Measurements from ENCODE around the gene GJE1.
"Not testable (repeated sequence)": the region's sequence is repeated elsewhere in the genome, so short reads cannot be mapped to it uniquely, and the experiment has no call there.

GJE1 gene, protein sequence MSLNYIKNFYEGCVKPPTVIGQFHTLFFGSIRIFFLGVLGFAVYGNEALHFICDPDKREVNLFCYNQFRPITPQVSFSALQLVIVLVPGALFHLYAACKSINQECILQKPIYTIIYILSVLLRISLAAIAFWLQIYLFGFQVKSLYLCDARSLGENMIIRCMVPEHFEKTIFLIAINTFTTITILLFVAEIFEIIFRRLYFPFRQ

DNA sequence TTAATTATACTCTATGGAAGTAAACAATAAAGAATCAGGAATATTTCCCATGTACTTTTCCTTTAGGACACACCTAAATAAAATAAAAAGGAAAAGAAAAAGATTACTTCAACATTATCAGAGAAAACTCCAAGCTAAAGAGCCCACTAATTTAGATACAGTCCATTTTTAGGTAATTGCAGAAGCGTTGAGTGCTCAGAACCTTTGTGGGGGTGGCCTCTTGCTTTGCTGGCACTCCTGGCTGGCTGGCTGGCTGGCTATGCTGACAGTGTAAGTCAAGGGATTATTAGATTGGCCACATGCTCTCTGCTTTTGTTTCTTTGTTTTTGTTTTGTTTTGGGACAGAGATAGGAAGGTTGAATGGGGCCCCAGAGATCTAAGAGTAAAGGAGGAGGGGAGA is at the start of gene GJE1:
Gene GJE1 (plus strand): TSS at position 301 of the 400 bp plus-strand sequence. CDS start 234 bp downstream, outside the sequence.
- no peak for DNase-seq

DNA sequence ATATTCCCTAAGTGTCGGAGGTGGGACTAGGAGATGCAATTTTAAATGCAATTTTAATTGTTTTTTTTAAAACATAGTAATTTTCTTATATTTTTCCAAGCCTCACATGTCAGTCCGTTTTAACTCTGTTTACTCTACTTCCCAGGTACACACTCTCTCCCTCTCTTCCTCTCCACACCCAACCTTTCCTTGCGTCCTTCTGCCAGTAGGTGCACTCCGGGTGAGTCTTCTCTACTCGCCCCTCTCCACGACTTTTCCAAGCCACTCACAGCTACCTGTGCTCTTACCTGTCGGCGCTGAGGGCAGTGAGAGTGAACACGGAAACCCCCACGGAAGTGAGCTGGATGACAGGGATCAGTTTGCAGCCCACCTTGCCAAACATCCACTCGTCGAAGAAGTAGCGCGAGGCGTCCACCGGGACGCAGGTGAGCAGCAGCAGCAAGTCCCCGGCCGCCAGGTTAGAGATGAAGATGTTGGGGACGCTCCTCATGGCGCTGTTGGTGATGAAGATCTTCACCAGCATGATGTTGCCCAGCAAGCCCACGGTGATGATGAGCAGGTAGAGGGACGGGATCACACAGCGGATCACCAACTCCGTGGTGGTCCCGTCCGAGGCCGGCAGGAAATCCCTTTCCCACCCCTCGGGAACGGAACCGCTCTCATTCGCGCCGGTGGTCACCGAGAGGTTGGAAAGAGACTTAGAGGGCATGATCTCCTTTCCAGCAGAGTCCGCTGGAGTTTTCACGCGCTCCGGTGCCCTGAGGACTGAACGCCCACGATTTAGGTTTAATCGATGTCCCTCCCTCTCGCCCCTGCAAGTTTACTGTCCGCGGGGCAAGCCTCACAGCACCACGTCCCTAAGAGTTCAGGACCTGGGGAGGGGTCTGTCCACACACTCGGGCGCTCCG is 44.5 kb upstream of the GJE1 start:
- no peak for DNase-seq

DNA sequence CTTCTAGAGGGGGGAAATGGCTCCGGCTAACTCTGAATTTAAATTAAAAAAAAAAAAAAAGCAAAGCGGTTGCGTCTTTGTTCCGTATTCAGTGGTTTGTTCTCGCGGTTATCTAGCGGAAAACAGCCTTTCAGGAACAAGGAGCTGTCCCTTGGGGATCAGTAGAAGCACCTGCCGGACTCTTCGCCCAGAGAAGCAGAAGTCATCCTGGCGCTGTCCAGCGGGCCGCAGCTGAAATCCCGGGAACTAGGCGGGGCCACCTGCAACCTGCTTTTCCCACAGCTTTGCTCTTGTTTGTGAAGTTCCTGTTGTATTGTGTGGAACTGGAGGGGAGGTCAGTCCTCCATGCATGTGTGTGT is 43.9 kb upstream of the GJE1 start:
- no peak for DNase-seq

DNA sequence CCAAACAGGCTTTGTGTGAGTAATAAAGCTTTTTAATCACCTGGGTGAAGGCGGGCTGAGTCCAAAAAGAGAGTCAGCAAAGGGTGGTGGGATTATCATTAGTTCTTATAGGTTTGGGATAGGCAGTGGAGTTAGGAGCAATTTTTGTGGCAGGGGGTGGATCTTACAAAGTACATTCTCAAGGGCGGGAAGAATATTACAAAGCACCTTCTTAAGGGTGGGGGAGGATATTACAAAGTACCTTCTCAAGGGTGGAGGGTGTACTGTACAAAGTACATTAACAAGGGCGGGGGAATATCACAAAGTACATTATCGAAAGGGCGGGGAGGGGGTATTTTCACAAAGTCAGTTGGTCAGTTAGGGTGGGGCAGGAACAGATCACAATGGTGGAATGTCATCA is 27.9 kb upstream of the GJE1 start:
- not testable (repeated sequence) for DNase-seq

DNA sequence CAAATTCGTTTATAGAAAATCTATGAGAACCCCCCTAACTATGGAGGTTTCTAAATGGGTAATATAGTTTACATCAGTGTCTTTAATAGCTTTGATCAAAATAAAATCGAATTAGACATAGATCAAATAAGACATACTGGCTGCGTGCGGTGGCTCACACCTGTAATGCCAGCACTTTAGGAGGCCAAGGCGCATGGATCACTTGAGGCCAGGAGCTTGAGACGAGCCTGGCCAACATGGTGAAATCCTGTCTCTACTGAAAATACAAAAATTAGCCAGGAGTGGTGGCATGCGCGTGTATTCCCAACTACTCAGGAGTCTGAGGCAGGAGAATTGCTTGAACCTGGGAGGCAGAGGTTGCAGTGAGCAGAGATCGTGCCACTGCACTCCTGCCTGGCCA is 21.9 kb upstream of the GJE1 start:
- not testable (repeated sequence) for DNase-seq

DNA sequence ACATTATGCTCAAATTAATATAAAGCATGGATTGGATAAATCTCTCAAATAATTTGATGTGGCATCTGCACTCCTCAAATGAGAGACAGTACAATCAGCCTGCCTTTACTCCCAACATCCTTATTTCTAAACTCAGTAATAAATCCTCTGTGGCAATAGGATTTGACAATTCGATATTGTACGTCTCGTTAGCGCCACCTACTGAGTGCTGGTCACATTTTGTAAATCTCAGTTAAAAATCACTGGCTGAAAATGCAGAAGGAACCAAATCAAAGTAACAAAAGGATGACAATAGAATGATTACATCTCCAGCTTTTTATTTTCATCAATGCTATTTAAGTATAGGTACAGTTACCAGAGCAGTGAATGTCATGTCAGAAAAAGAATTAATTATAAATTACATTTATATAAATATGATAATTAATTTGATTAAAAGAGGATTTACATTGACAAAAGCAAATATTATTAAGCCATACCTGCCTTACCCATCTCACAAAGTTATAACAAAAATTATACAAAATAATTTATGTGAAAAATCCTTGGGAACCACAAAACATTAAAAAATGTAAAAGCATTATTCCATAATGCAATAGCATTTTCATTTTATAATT is 20.2 kb upstream of the GJE1 start:
- peak; percentile 17 for DNase-seq

DNA sequence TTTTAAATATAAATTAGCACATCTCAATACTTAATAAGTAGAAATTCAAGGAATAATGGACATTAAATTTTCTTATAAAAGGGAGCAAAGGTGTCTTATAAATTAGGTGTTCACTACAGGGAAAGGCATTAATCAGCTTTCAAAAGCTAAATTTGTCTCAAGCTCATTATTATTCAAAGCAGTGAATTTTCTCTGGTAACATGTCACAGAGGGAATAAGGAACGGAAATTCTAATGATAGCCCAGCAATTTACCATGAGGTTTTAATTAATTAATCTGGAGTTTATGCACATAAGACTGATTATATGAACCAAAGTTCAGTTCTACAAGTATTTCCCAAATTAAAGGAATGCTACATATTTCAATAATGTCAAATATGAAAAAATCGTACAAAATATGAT is 15.4 kb upstream of the GJE1 start:
- DNase-seq, result no peak

DNA sequence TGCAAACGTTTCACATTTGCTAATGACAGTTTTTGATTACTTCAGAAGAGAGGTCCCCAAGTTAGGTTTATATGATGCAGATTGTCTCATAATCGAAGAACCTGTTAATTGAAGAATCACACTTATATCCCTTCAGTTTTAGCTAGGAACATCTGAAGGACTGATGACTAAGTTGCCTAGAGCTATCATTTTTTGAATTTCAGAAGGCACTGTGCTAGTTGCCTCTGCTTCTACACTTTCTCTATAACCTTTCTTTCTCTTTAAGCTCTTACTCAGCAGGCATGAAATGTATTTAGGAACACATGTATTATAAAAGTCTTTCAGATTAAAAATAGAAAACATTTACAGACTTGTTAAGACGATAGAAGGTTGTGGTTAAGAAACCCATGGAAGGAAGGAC is 14.4 kb upstream of the GJE1 start:
- DNase-seq, result no peak

DNA sequence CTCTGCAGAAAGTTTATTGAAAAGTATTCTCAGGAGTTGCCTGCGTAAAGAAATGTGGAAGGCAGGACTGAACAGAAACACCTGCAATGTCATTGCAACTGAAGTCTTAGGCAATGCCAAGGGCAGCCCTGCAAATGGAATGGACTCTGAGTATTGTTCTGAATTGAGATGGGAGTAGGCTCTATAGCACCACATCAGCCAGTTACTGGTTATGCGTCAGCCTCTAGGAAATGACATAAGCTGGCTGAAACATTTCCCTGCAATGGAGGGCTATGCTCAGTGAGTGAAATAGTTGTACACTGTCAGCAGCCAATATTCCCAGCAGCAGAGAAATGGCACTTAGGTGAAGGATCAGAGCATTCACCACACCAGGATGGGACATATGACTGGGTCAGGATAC is 13.8 kb upstream of the GJE1 start:
- no peak for DNase-seq

DNA sequence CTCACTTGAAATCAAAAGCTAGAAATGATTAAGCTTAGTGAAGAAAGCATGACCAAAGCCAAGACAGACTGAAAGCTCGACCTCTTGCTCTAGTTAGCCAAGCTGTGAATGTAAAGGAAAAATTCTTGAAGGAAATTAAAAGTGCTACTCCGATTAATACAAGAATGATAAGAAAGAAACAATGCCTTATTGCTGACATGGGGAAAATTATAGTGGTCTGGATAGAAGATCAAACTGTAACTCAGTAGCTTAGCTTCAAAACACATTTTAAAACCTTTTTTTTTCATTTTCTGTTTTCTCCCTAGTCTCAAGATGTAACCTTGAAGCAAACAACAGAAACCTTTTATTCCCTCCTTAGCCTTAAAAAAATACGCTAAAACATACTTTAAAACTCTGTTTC is 11.4 kb upstream of the GJE1 start:
- no peak for DNase-seq

DNA sequence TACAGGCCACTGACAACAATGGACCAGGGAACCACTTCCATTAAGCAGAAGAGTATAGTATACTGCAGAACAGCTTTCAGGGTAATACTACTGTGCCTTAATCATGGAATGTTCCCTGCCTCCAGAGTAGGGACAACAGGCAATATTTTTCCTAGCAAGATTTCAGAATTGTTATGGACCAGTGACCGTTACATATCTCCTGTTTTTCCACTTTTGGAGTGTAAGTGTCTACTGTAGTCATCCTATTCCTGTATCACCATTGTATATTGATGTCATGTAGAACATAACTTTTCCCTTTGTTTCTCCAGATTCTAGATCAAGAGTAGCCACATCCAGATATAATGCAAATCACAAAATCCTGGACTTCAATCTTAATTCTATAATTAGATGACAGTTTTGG is 1.9 kb upstream of the GJE1 start:
- no peak for DNase-seq

DNA sequence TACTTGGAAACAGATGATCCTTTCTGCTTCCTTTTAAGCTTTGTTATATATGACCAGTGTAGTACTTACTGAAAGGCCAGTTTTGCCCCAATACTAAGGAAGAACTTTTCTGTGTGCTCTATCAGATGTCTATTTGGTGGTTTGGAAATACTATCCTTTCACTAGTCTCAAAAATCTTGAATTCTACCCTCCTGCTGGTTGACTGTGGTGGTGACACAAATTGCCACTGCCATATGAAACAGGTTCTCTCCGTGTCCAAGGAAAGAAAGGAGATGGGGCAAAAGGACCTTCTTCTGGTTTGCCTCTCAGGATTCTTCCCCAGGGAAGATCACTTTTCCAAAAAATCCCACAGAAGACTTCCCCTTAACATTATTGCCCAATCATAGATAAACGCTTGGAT is 6.2 kb downstream of the GJE1 start:
- no peak for DNase-seq

DNA sequence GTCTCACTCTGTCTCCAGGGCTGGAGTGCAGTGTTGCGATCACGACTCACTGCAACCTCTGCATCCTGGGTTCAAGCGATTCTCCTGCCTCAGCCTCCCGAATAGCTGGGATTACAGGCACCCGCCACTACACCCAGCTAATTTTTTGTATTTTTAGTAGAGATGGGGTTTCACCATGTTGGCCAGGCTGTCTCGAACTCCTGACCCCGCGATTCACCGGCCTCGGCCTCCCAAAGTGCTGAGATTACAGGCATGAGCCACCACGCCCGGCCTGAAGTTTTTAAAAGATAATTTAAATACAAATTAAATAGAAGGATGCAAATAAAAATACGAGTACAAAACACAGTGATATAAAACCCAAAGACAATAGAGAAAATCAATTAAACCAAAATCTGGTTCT is 8.8 kb downstream of the GJE1 start:
- not testable (repeated sequence) for DNase-seq

DNA sequence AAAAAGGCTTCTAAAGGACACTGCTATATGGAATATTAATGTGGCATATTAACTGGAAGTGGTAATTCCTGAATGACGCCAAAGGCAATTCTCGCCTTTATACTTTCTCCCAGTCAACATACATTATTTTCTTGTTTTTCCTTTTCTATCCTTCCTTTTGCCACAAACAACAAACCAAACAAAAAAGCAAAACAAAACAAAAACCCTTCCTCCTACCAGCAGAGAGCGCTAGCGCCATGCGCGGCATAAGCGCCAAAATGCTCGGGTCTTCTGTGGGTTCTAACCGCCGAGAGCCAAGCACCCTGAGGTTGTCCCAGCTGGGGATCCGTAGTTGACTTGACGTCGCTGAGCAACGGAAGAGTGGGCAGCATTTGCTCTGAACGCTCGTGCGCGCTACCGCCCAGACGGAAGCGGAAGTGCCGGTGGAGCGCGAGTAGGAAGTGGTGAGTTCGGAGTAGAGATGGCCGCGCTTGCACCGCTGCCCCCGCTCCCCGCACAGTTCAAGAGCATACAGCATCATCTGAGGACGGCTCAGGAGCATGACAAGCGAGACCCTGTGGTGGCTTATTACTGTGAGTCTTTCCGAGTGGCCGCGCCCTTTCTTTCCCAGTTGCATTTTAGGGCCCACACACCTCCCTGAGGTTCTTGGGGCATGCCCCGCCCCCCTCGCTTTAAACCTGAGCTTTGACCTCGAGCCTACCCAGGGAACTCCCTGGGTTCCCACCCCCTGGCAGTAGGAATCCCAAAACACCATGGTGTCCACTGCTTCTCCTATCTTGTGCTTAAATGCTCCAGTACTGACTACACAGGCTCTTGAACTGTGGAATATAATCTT is 14.3 kb downstream of the GJE1 start, which contains the start of the genes NMBR and VTA1:
Gene NMBR (minus strand): TSS at position 295 of the 835 bp plus-strand sequence. CDS start 58,464 bp downstream, outside the sequence.
Gene VTA1 (plus strand): TSS at position 436 of the 835 bp plus-strand sequence. CDS start 25 bp downstream, at position 461.
- DNase-seq, result peak; percentile 97

DNA sequence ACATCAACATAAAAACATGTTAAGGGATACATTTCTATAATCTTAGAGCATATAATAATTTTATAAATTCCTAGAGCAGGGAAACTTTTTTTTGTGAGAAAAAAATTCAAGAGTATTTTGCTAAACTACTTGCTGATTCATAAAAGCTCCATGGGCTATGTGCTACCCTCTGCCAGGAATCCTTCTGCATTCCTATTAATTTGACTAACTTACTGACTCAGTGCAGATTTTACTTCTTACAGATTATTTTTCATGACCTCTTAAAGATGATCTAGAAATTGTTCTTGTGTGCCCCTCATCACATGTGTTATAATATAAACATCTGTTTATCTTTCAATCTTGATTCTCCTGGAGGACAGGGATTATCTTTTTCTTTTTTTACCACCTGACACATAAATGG is 20.0 kb downstream of the GJE1 start:
- no peak for DNase-seq

DNA sequence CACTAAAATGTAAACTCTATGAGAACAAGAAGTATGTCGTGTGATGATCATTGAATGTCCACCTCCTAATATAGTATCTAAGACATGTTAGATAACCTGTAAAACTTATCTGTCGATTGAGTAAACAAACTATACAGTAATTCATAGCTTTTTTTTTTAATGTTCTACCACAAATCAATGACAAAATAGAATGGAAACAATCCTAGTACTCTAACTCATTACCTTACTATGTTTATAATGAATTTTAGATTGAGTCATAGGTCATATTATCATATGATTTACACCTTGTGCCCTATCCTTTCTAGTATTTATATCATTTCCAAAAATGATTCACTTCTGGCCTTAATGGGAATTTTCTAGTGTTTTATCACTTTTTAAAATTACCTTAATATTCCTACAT is 20.5 kb downstream of the GJE1 start:
- DNase-seq, result no peak

DNA sequence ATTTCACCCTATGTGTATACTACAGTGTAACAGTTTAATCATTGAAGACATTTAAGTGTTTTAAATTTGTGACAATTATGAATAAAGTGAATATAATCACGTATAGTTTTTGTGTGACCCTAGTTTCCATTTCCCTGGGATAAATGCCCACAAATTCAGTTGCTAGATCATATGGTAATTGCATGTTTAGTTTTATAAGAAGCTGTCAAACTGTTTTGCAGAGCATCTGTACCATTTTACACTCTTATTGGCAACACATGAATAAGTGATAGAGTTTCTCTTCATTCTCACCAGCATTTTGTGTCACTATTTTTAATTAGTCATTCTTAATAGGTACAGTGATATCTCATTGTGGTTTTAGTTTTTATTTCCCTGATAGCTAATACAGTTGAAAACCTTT is 21.6 kb downstream of the GJE1 start:
- DNase-seq, result no peak

DNA sequence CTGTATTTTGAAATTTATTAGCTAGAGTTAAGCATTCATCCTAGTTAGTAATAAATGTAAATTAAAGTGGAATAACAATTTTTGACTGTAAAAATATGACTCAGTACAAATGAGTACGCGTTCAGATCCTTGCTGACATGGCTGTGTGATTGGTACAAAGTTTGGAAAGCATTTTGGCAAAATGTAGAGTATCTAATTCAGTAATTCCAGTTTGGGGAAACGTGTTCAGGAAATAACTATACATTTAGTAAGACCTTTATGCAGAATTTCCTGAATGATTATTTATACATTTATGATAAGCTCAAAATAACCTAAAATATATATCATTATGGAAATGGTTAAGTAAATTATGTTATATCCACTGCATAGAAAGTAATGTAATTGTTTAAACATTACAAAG is 22.4 kb downstream of the GJE1 start:
- DNase-seq, result no peak

DNA sequence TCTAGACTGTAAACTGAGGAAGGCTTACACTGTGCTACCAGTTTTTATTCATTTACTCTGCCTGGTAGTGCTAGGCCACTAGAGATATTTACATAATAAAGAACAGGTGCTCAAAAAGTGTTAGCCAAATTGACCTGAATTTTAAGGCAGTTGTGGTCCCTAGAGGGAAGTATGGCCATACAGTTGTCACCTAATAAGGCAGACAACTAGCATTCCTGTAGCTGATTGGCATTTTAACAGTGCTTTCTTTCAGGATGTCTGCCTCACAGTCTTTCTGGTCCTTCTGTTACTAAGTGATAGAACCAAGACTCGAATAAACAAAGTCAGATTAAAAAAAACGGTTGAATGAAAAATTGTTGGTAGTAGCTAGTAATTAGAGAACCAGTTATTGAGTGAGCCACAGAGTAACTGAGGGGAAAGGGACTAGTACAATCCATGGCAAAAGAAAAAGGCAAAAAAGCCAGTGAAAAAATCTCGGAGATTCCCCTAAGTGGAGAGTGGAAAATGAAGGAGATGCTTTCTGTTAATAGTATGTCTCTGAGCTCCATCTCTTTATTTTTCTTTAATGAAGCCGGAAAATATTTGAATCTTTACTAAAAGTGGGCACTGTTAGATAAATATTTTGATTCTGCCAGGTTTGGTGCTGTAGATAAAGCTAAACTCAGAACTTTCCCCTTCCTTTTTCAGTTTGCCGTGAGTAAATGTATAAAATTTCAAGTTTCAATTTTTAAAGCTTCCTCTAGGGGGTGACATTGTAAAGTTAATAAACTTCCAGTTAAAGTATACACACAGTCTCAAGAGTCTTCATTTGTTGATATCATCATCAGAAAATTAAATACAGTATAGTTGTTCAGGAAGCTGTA is 23.4 kb downstream of the GJE1 start:
- DNase-seq, result no peak

DNA sequence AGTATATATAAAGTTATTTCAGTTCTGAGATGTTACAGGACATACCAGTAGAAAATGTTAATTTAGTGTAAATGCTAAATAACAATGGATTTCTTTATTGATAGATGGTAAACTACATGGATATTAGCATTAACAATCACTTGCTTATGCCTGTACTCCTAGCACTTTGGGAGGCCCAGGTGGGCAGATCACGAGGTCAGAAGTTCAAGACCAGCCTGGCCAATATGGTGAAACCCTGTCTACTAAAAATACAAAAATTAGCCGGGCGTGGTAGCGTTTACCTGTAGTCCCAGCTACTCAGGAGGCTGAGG is 24.0 kb downstream of the GJE1 start:
- DNase-seq, result not testable (repeated sequence)

DNA sequence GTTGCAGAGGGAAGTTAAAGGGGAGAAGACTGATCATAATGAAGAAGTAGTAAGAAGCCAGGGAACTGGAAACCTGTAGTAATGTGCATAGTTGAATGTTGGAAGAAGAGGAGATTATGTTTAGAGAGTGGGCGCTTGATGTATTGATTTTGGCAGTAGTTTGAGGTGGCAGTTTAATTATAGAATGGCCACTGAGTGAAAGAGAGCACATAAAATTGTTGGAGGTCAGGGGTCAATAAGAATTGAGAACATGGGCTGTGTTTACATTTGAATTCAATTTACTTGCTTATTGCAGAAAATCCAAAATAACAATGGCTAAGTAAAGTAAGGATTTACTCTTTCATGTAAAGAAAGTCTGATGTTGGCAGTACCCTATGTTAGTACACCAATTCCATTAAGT is 30.1 kb downstream of the GJE1 start:
- no peak for DNase-seq

DNA sequence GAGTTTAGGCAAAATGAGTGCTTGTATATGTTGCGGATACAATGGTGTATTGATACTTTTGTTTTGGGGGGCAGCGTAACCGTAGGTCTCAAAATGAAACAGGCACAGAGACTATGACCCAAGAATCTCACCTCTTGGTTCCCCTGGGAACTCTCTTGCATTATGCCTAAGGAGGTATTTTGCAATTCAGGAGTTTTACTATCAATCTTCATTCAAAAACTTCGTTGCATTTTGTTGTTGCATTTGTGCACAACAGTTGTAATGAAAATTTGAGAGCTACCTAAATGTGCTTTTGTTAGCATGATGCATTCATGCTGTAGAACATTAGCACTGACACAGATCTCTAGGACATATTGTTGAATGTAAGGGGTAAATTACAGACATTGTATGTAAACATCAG is 32.5 kb downstream of the GJE1 start:
- DNase-seq, result no peak
